Fibroblast of villous mesenchyme (primary cell): Measurements from ENCODE around the gene PABPN1. TPM values are rescaled to one million over a fixed set of nuclear protein-coding genes. Genes with fewer than 3 reads are reported as not detected.
A peak's percentile ranks its signal among the peaks of the same experiment; 100 is the strongest.

Experiments used
- DNase-seq: peaks from one replicate; pipeline ENCODE4 v3.0.0-alpha.2; 2010; ENCODE audit warnings: low read depth
- H3K4me3 ChIP-seq: 2 replicates; pipeline ENCODE4 v1.5.1; 2011; ENCODE audit warnings: low read depth, mild to moderate bottlenecking, low read length
- CTCF ChIP-seq: IDR thresholded peaks from 2 replicates; pipeline ENCODE4 v1.5.1; 2012; ENCODE audit warnings: low read depth, mild to moderate bottlenecking, low read length; ENCODE audit not compliant: insufficient read depth
- total RNA-seq: library from RNA; depleted of rRNA; stranded (reverse); fragments of >200 nt; gene quantifications from 2 replicates; pipeline ENCODE4 v1.2.3, GENCODE V29; 2012

The PABPN1 gene
- total RNA-seq, 1 donor, result 75.1 TPM

DNA sequence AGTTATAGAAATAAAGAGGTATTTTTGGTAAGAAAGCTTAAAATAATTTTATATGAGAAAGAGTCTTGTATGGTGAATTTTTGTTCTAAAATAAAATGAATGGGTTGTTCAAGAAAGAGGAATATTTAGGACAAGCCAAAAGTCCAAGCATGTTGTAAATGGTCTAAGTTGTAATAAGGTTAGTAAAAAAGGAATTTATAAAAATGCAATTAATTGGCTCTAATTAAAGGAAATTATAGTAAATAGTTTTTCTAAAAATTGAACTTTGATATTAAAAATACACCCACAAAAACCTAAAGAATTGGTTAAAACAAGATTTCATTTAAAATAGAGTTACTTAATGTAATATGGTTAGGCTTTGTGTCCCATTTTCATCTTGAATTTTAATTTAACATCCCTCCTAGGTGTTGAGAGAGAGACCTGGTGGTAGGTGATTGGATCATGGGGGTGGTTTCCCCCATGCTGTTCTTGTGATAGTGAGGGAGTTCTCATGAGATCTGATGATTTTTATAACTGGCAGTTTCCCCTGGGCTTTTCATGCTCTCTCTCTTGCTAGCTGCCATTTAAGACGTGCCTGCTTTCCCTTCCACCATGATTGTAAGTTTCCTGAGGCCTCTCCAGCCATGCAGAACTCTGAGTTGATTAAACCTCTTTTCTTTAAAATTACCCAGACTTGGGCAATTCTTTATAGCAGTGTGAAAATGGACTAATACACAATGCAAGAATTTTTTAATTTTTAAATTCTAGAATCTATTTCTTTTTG is 18.4 kb downstream of the PABPN1 start:
- TF ChIP-seq CTCF, result no peak
- no peak overlapping the region for H3K4me3 ChIP-seq
- no peak for DNase-seq

DNA sequence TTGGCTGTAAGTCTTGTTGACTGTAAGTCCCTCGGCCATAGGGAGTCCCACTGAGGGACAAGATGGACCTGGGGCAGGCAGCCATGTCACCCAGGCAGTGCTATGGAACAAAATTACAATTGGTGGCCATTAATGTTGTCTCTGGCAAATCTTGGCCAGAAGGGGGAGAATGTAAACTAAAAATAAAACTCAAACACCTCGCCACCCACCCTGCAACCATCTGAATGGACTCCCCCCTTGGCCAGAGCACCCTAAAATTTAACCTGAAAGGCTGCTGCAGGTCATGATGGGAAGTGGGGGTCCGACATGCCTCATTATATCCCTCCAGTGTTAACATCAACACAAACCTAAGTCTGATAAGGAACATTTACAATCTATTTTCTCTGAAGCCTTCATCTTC is 23.2 kb downstream of the PABPN1 start:
- DNase-seq, result no peak
- peak; percentile 12 for TF ChIP-seq CTCF
- no peak overlapping the region for H3K4me3 ChIP-seq

DNA sequence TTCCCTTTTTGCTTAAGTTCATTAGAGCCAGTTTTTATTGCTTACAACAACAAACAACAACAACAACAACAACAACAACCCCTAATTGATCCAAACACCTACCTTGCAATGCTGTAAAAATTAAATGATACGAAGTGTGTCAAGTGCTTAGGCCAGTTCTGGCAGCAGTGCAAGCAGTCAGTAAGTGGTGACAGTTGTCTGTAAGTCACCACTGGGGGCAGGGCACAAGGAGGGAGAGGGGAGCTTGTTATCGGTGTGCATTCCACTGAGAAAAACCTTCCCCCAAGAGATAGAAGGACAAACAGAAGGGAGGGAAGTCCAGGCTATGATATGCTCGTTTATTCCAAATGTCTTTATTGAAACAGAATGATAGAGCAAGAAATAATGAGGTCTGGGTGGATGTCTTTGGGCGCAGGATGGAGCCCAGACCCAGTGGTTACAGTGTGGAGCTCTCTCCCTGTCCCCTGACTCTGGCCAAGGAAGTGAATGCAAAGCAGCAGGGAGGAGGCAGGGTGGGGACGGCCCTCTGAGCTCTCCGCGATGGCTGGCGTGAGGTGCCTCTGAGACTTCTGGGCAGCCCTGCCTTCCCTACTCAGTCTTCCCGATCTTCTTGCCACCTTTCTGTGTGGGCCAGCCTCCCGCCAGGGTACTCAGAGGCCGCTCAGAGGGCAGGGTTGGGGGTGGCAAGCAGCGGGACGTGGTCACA is 24.9 kb downstream of the PABPN1 start:
- no peak for DNase-seq
- H3K4me3 ChIP-seq, result no peak overlapping the region
- TF ChIP-seq CTCF, result no peak

- H3K4me3 ChIP-seq, result no peak overlapping the region
- no peak for DNase-seq
- no peak for TF ChIP-seq CTCF
Measured at GRCh38 chr14:23346693-23347405, 25.6 kb downstream of the PABPN1 start.

GRCh38 chr14:23347406-23348296 is 26.4 kb downstream of the PABPN1 start:
- no peak for TF ChIP-seq CTCF
- no peak overlapping the region for H3K4me3 ChIP-seq
- DNase-seq, result no peak

- H3K4me3 ChIP-seq, result no peak overlapping the region
- no peak for TF ChIP-seq CTCF
- DNase-seq, result no peak
Measured at GRCh38 chr14:23348297-23348655, 27.0 kb downstream of the PABPN1 start.
